ENCODE results near the gene ACADVL. TPM values are rescaled to one million over a fixed set of nuclear protein-coding genes. Genes with fewer than 3 reads are reported as not detected.

The ACADVL gene
- total RNA-seq, 1 donor from 2014 or later = 693 TPM

DNA sequence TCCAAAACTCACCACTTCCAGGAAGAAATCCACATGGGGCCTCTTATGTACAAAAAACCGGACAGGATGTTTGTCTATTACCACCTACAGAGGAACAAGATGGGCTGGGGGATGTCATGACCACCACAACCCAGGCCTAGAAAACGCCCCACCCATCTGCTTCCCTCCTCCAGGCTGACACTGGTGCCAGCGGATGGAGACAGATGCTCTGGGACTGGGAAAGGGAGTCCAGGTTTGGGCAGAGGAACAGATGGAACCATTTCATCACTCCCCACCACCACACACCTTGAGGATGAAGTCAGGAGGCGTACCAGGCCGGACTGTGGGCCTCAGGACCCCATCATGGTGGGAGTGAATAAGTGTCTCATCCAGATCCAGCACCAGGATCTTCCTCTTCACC, 27.0 kb downstream of the ACADVL start:
- H3K36me3 Mint-ChIP-seq (ENCODE audit: insufficient read depth) = peaks cover 14% of the 10 kb centered on the region
- no peak for DNase-seq (ENCODE audit: low spot score, unreplicated experiment)
- TF ChIP-seq, protein P1, sequence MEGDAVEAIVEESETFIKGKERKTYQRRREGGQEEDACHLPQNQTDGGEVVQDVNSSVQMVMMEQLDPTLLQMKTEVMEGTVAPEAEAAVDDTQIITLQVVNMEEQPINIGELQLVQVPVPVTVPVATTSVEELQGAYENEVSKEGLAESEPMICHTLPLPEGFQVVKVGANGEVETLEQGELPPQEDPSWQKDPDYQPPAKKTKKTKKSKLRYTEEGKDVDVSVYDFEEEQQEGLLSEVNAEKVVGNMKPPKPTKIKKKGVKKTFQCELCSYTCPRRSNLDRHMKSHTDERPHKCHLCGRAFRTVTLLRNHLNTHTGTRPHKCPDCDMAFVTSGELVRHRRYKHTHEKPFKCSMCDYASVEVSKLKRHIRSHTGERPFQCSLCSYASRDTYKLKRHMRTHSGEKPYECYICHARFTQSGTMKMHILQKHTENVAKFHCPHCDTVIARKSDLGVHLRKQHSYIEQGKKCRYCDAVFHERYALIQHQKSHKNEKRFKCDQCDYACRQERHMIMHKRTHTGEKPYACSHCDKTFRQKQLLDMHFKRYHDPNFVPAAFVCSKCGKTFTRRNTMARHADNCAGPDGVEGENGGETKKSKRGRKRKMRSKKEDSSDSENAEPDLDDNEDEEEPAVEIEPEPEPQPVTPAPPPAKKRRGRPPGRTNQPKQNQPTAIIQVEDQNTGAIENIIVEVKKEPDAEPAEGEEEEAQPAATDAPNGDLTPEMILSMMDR (IDR thresholded peaks at IDR 0.05; ENCODE audit: unreplicated experiment) = no peak
- H3K9me3 Mint-ChIP-seq (ENCODE audit: low read depth) = no peaks in the 10 kb centered on the region
- H3K4me3 Mint-ChIP-seq (ENCODE audit: low read depth) = no peak overlapping the region
- peak overlapping the region; percentile 85 for H3K27ac Mint-ChIP-seq
- no peaks in the 10 kb centered on the region for H3K27me3 Mint-ChIP-seq
- H3K4me1 Mint-ChIP-seq (ENCODE audit: low read depth) = peaks cover 18% of the 10 kb centered on the region

DNA sequence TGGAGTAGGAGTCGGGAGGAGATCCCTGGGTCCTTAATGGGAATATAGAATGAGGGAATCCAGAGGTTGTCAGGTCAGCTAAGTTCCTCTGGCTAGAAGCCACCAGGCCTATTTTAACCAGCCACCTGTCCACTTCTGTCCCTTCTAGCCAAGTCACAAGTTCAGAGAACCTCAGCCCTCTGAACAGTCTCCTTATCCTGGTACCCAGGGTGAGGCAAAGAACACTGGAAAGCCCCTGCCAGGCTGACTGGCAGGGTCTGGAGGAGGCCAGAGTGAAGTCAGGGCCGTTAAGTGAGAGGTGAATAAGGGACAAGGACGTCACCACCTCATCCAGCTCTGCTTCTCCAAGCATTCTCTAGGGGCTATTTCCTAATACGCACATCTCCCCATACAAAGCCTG, 29.1 kb downstream of the ACADVL start:
- peaks cover 24% of the 10 kb centered on the region for H3K4me1 Mint-ChIP-seq (ENCODE audit: low read depth)
- no peaks in the 10 kb centered on the region for H3K27me3 Mint-ChIP-seq
- H3K36me3 Mint-ChIP-seq (ENCODE audit: insufficient read depth) = peaks cover 13% of the 10 kb centered on the region
- no peak for DNase-seq (ENCODE audit: low spot score, unreplicated experiment)
- no peaks in the 10 kb centered on the region for H3K9me3 Mint-ChIP-seq (ENCODE audit: low read depth)
- H3K27ac Mint-ChIP-seq = peak overlapping the region; percentile 86
- H3K4me3 Mint-ChIP-seq (ENCODE audit: low read depth) = no peak overlapping the region
- TF ChIP-seq, protein P1 (IDR thresholded peaks at IDR 0.05; ENCODE audit: unreplicated experiment) = no peak

DNA sequence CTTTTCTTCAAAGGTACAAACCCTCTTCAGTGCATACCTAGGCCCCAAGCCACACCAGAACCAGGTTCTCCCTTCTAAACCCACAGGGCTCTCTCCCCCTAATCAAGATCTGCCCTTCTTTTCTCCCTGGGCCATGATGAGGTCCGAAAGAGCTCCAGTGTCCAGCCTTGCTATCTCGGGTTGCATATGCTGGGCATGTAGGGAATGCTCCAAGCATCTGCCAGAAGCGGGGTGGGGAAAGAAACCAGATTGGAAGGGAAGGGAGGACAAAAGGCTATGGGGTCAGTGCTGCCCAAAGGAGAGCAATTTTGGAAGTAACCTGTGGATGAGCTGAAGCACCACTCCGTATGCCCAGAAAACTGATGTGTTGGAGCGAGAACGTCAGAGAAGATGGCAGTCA, 29.5 kb downstream of the ACADVL start:
- no peak for DNase-seq (ENCODE audit: low spot score, unreplicated experiment)
- TF ChIP-seq, protein P1 (IDR thresholded peaks at IDR 0.05; ENCODE audit: unreplicated experiment) = no peak
- no peaks in the 10 kb centered on the region for H3K9me3 Mint-ChIP-seq (ENCODE audit: low read depth)
- H3K4me3 Mint-ChIP-seq (ENCODE audit: low read depth) = peak overlapping the region; percentile 61
- peaks cover 25% of the 10 kb centered on the region for H3K4me1 Mint-ChIP-seq (ENCODE audit: low read depth)
- peaks cover 12% of the 10 kb centered on the region for H3K36me3 Mint-ChIP-seq (ENCODE audit: insufficient read depth)
- no peaks in the 10 kb centered on the region for H3K27me3 Mint-ChIP-seq
- H3K27ac Mint-ChIP-seq = peak overlapping the region; percentile 86

DNA sequence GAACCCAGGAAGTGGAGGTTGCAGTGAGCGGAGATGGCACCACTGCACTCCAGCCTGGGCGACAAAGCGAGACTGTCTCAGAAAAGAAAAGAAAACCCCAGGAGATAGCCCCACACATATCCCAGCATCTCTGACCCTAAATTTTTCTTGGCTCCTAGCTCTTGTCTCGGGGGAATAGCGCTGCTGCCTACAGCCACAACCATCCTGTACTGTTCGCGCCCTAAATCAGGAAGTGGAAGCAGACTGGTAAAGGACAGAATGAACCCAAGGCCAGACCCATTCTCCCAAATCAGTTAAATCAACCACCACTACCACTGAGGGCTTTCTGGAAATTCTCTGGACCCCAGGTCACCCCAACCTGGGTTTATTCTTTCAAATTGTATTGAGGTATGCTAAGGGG, 30.1 kb downstream of the ACADVL start:
- H3K27ac Mint-ChIP-seq = no peak overlapping the region
- H3K4me1 Mint-ChIP-seq (ENCODE audit: low read depth) = peaks cover 25% of the 10 kb centered on the region
- H3K27me3 Mint-ChIP-seq = no peaks in the 10 kb centered on the region
- no peaks in the 10 kb centered on the region for H3K9me3 Mint-ChIP-seq (ENCODE audit: low read depth)
- peaks cover 13% of the 10 kb centered on the region for H3K36me3 Mint-ChIP-seq (ENCODE audit: insufficient read depth)
- H3K4me3 Mint-ChIP-seq (ENCODE audit: low read depth) = peak overlapping the region; percentile 96
- TF ChIP-seq, protein P1 (IDR thresholded peaks at IDR 0.05; ENCODE audit: unreplicated experiment) = no peak
- no peak for DNase-seq (ENCODE audit: low spot score, unreplicated experiment)

DNA sequence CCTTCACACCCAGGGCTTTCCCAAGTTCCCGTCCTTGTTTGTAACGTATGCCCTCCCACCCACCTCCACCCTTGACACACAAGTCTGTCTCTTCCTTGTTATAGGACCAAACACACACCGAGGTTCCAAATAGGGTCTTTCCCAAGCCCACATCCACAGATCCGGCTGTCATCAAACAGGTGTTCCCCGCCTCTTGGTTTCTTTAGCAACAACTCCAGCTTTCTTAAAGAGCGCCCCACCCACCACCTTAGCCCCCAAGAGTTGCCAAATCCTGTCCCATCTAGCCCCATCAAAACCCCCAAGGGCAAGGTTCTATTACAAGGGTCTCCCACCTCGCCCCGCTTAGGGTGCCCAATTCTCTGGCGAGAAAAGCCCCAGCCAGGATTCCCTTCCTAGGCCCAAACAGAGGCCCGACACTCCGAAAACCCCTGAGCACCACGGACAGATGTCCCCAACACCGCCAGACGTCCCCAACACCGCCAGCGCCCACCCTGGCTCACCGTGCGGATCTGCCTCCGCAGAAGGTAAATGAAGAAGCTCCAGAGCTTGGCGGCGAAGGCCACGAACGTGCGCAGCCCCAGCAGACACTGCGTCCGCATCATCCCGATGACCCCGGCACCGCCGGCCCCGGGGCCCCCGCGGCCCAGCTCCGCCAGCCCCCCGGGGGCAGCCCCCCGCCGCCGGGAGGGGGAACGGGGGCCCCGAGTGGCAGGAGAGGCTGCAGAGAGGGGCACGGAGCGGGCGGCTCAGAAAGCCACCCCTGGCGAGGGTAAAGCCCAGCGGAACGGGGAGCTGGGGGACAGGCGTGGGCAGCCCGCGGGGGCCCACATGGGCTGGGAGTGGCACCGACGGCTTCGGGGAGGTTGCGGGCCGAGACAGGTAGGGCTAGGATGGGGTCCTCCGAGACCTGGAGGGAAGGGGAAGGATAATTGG, 31.2 kb downstream of the ACADVL start:
- Mint-ChIP-seq H3K4me1 (ENCODE audit: low read depth) (peaks cover 25% of the 10 kb centered on the region), H3K27me3 (no peaks in the 10 kb centered on the region), H3K9me3 (ENCODE audit: low read depth) (no peaks in the 10 kb centered on the region), H3K4me3 (ENCODE audit: low read depth) (peak overlapping the region; percentile 97), H3K36me3 (ENCODE audit: insufficient read depth) (peaks cover 11% of the 10 kb centered on the region), H3K27ac (peak overlapping the region; percentile 95)
- no peak for DNase-seq (ENCODE audit: low spot score, unreplicated experiment)
- TF ChIP-seq, protein P1 (IDR thresholded peaks at IDR 0.05; ENCODE audit: unreplicated experiment) = no peak

Data from progenitor cell of endocrine pancreas (in vitro differentiated cells).